Measurements from ENCODE around the gene NTM.
"Not testable (repeated sequence)": the region's sequence is repeated elsewhere in the genome, so short reads cannot be mapped to it uniquely, and the experiment has no call there.

The NTM gene

GRCh38 chr11:132068556-132068955 lies 698.1 kb downstream of the NTM start:
- Histone ChIP-seq H4K91ac (ENCODE audit: low read length) (no peak overlapping the region), H3K18ac (ENCODE audit: low read depth in 1 of 2, low read length in 2 of 2) (peak overlapping the region in 1 of 2 experiments; percentile 86), H3K23ac (ENCODE audit: low read length in 2 of 2) (no peak overlapping the region), H3K27ac (ENCODE audit: low read length, poor library complexity, severe bottlenecking) (peak overlapping the region; percentile 58), H3K4me3 (ENCODE audit: insufficient read depth in 1 of 2, low read depth in 1 of 2, low read length in 2 of 2) (no peak overlapping the region), H2BK12ac (ENCODE audit: low read length in 2 of 2) (peak overlapping the region in 1 of 2 experiments; percentile 99), H3K79me1 (replicated peaks; ENCODE audit: low read length, poor library complexity, severe bottlenecking) (peaks cover 3% of the 10 kb centered on the region), H3K27me3 (ENCODE audit: control insufficient read depth in 1 of 2, insufficient read depth in 1 of 2, low read length in 2 of 2) (no peaks in the 10 kb centered on the region), H2AK5ac (ENCODE audit: low read length, severe bottlenecking) (peak overlapping the region; percentile 67), H3K9ac (ENCODE audit: low read length) (no peak overlapping the region), H2BK5ac (ENCODE audit: low read depth, low read length, poor library complexity, severe bottlenecking) (no peak overlapping the region), H2AFZ (ENCODE audit: low read depth, low read length) (no peak overlapping the region), H2BK120ac (ENCODE audit: low read depth, low read length) (peak overlapping the region; percentile 56), H2BK15ac (ENCODE audit: low read depth, poor library complexity, severe bottlenecking) (no peak overlapping the region), H3K36me3 (ENCODE audit: control insufficient read depth in 1 of 2, insufficient read depth in 2 of 2, low read depth in 1 of 2, low read length in 2 of 2) (peaks cover 0 to 19% of the 10 kb centered on the region in 2 experiments), H3K4ac (ENCODE audit: low read depth in 1 of 2, low read length in 2 of 2) (peak overlapping the region in 1 of 2 experiments; percentile 32), H3K9me3 (ENCODE audit: control insufficient read depth, low read length) (peaks cover 4% of the 10 kb centered on the region), H3K4me1 (ENCODE audit: control insufficient read depth, insufficient read depth, low read depth, low read length) (peaks cover 6% of the 10 kb centered on the region), H3K4me2 (ENCODE audit: low read length, poor library complexity, severe bottlenecking) (no peak overlapping the region), H3K14ac (ENCODE audit: low read length in 2 of 2) (no peak overlapping the region), H4K8ac (ENCODE audit: low read length) (no peak overlapping the region)
- DNase-seq = no peak

- Histone ChIP-seq H4K8ac (ENCODE audit: low read length) (peak overlapping the region; percentile 10), H3K36me3 (ENCODE audit: control insufficient read depth in 1 of 2, insufficient read depth in 2 of 2, low read depth in 1 of 2, low read length in 2 of 2) (peaks cover 0 to 19% of the 10 kb centered on the region in 2 experiments), H3K18ac (ENCODE audit: low read depth in 1 of 2, low read length in 2 of 2) (peak overlapping the region; percentile 34 to 90), H3K4ac (ENCODE audit: low read depth in 1 of 2, low read length in 2 of 2) (peak overlapping the region; percentile 13 to 92), H3K14ac (ENCODE audit: low read length in 2 of 2) (peak overlapping the region in 1 of 2 experiments; percentile 38), H2BK12ac (ENCODE audit: low read length in 2 of 2) (peak overlapping the region; percentile 96), H4K91ac (ENCODE audit: low read length) (peak overlapping the region; percentile 40), H2AK5ac (ENCODE audit: low read length, severe bottlenecking) (peak overlapping the region; percentile 3)
- H3K27ac ChIP-seq (ENCODE audit: low read length, poor library complexity, severe bottlenecking); H3K79me1 ChIP-seq (replicated peaks; ENCODE audit: low read length, poor library complexity, severe bottlenecking); H3K4me2 ChIP-seq (ENCODE audit: low read length, poor library complexity, severe bottlenecking); H2BK5ac ChIP-seq (ENCODE audit: low read depth, low read length, poor library complexity, severe bottlenecking); H3K9ac ChIP-seq (ENCODE audit: low read length); H2BK120ac ChIP-seq (ENCODE audit: low read depth, low read length); H3K4me1 ChIP-seq (ENCODE audit: control insufficient read depth, insufficient read depth, low read depth, low read length); H2BK15ac ChIP-seq (ENCODE audit: low read depth, poor library complexity, severe bottlenecking); DNase-seq; H3K9me3 ChIP-seq (ENCODE audit: control insufficient read depth, low read length); H3K23ac ChIP-seq (ENCODE audit: low read length in 2 of 2); H2AFZ ChIP-seq (ENCODE audit: low read depth, low read length); H3K27me3 ChIP-seq (ENCODE audit: control insufficient read depth in 1 of 2, insufficient read depth in 1 of 2, low read length in 2 of 2); H3K4me3 ChIP-seq (ENCODE audit: insufficient read depth in 1 of 2, low read depth in 1 of 2, low read length in 2 of 2): not testable (repeated sequence)
- WGBS = 93% methylated on average over 15 of the region's 15 CpGs
Measured at GRCh38 chr11:132069593-132069992, 699.2 kb downstream of the NTM start.

- H3K4me2 ChIP-seq (ENCODE audit: low read length, poor library complexity, severe bottlenecking); H3K4me1 ChIP-seq (ENCODE audit: control insufficient read depth, insufficient read depth, low read depth, low read length); H2BK5ac ChIP-seq (ENCODE audit: low read depth, low read length, poor library complexity, severe bottlenecking): not testable (repeated sequence)
Measured at GRCh38 chr11:132070907-132071306, 700.5 kb downstream of the NTM start.

GRCh38 chr11:132072044-132072857 lies 701.8 kb downstream of the NTM start:
- DNase-seq = peak; percentile 96
- Histone ChIP-seq H2AK5ac (ENCODE audit: low read length, severe bottlenecking) (peak overlapping the region; percentile 99), H3K4ac (ENCODE audit: low read depth in 1 of 2, low read length in 2 of 2) (peak overlapping the region; percentile 9 to 87), H3K9ac (ENCODE audit: low read length) (peak overlapping the region; percentile 86), H3K4me3 (ENCODE audit: insufficient read depth in 1 of 2, low read depth in 1 of 2, low read length in 2 of 2) (peak overlapping the region in 1 of 2 experiments; percentile 44), H3K4me2 (ENCODE audit: low read length, poor library complexity, severe bottlenecking) (peak overlapping the region; percentile 18), H3K27ac (ENCODE audit: low read length, poor library complexity, severe bottlenecking) (peak overlapping the region; percentile 100), H3K23ac (ENCODE audit: low read length in 2 of 2) (no peak overlapping the region), H2BK120ac (ENCODE audit: low read depth, low read length) (peak overlapping the region; percentile 97), H3K9me3 (ENCODE audit: control insufficient read depth, low read length) (no peaks in the 10 kb centered on the region), H3K27me3 (ENCODE audit: control insufficient read depth in 1 of 2, insufficient read depth in 1 of 2, low read length in 2 of 2) (no peaks in the 10 kb centered on the region), H3K79me1 (replicated peaks; ENCODE audit: low read length, poor library complexity, severe bottlenecking) (peaks cover 9% of the 10 kb centered on the region), H3K4me1 (ENCODE audit: control insufficient read depth, insufficient read depth, low read depth, low read length) (peaks cover 9% of the 10 kb centered on the region), H2BK12ac (ENCODE audit: low read length in 2 of 2) (peak overlapping the region; percentile 45 to 87), H2AFZ (ENCODE audit: low read depth, low read length) (no peak overlapping the region), H3K18ac (ENCODE audit: low read depth in 1 of 2, low read length in 2 of 2) (peak overlapping the region; percentile 96 to 99), H4K8ac (ENCODE audit: low read length) (peak overlapping the region; percentile 99), H2BK5ac (ENCODE audit: low read depth, low read length, poor library complexity, severe bottlenecking) (peak overlapping the region; percentile 99), H3K36me3 (ENCODE audit: control insufficient read depth in 1 of 2, insufficient read depth in 2 of 2, low read depth in 1 of 2, low read length in 2 of 2) (peaks cover 0 to 15% of the 10 kb centered on the region in 2 experiments), H3K14ac (ENCODE audit: low read length in 2 of 2) (peak overlapping the region in 1 of 2 experiments; percentile 69), H2BK15ac (ENCODE audit: low read depth, poor library complexity, severe bottlenecking) (peak overlapping the region; percentile 99), H4K91ac (ENCODE audit: low read length) (no peak overlapping the region)
- under 1% methylated on average over 6 of the region's 6 CpGs for whole genome bisulfite sequencing

More at GRCh38 chr11:132070907-132071306, 700.5 kb downstream of the NTM start:
- 100% methylated on average over 14 of the region's 17 CpGs for WGBS
- Histone ChIP-seq H3K36me3 (ENCODE audit: control insufficient read depth in 1 of 2, insufficient read depth in 2 of 2, low read depth in 1 of 2, low read length in 2 of 2) (peaks cover 0 to 19% of the 10 kb centered on the region in 2 experiments), H3K14ac (ENCODE audit: low read length in 2 of 2) (peak overlapping the region in 1 of 2 experiments; percentile 5), H2BK12ac (ENCODE audit: low read length in 2 of 2) (peak overlapping the region; percentile 6 to 93), H4K91ac (ENCODE audit: low read length) (peak overlapping the region; percentile 44), H2AK5ac (ENCODE audit: low read length, severe bottlenecking) (peak overlapping the region; percentile 52), H3K18ac (ENCODE audit: low read depth in 1 of 2, low read length in 2 of 2) (peak overlapping the region in 1 of 2 experiments; percentile 86), H4K8ac (ENCODE audit: low read length) (peak overlapping the region; percentile 29), H3K27ac (ENCODE audit: low read length, poor library complexity, severe bottlenecking) (peak overlapping the region; percentile 48)
- not testable (repeated sequence) for DNase-seq; H2AFZ ChIP-seq (ENCODE audit: low read depth, low read length); H3K9me3 ChIP-seq (ENCODE audit: control insufficient read depth, low read length); H3K4ac ChIP-seq (ENCODE audit: low read depth in 1 of 2, low read length in 2 of 2); H3K79me1 ChIP-seq (replicated peaks; ENCODE audit: low read length, poor library complexity, severe bottlenecking); H3K9ac ChIP-seq (ENCODE audit: low read length); H2BK15ac ChIP-seq (ENCODE audit: low read depth, poor library complexity, severe bottlenecking); H3K27me3 ChIP-seq (ENCODE audit: control insufficient read depth in 1 of 2, insufficient read depth in 1 of 2, low read length in 2 of 2); H2BK120ac ChIP-seq (ENCODE audit: low read depth, low read length); H3K4me3 ChIP-seq (ENCODE audit: insufficient read depth in 1 of 2, low read depth in 1 of 2, low read length in 2 of 2); H3K23ac ChIP-seq (ENCODE audit: low read length in 2 of 2)

All from mesenchymal stem cell (in vitro differentiated cells and primary cell).